Stimulated activated CD8-positive, alpha-beta memory T cell treated with anti-CD3 and anti-CD28 coated beads, Interleukin-4, amount 100 ng/mL, for 4 hours (primary cell): ENCODE measurements around the gene NR1I2.

Experiments used
- DNase-seq, 2 donors: peaks; one replicate each; pipeline ENCODE4 v3.0.0-alpha.2; 2020; ENCODE audit warnings: low read depth in 2 of 2, low spot score in 1 of 2

NR1I2 gene

GRCh38 chr3:119778811-119779210, 3.1 kb upstream of the NR1I2 start:
- DNase-seq: no peak

GRCh38 chr3:119779731-119780383, 2.0 kb upstream of the NR1I2 start:
- DNase-seq: no peak

GRCh38 chr3:119782460-119782859, 559 bp downstream of the NR1I2 start:
- DNase-seq: no peak

- no peak for DNase-seq
Observed at GRCh38 chr3:119783255-119783654, 1.4 kb downstream of the NR1I2 start.

GRCh38 chr3:119783883-119784282, 2.0 kb downstream of the NR1I2 start:
- no peak for DNase-seq

GRCh38 chr3:119786409-119786808, 4.5 kb downstream of the NR1I2 start:
- no peak for DNase-seq

GRCh38 chr3:119790369-119790768, 8.5 kb downstream of the NR1I2 start:
- no peak for DNase-seq

- no peak for DNase-seq
Observed at GRCh38 chr3:119792270-119792669, 10.4 kb downstream of the NR1I2 start.

GRCh38 chr3:119794401-119794800, 12.5 kb downstream of the NR1I2 start:
- no peak for DNase-seq

GRCh38 chr3:119794971-119795612, 13.2 kb downstream of the NR1I2 start:
- no peak for DNase-seq

GRCh38 chr3:119795849-119796248, 13.9 kb downstream of the NR1I2 start:
- DNase-seq: no peak

- no peak for DNase-seq
Observed at GRCh38 chr3:119796368-119796767, 14.5 kb downstream of the NR1I2 start.

GRCh38 chr3:119796785-119797184, 14.9 kb downstream of the NR1I2 start:
- no peak for DNase-seq

GRCh38 chr3:119800844-119801243, 18.9 kb downstream of the NR1I2 start:
- no peak for DNase-seq

- no peak for DNase-seq
Observed at GRCh38 chr3:119808244-119808643, 26.3 kb downstream of the NR1I2 start.

- DNase-seq: no peak
Observed at GRCh38 chr3:119808843-119809242, 26.9 kb downstream of the NR1I2 start.

GRCh38 chr3:119809249-119810017, 27.5 kb downstream of the NR1I2 start:
- DNase-seq: no peak

- DNase-seq: peak; percentile 18 to 46
Observed at GRCh38 chr3:119810018-119810435, 28.1 kb downstream of the NR1I2 start.

- DNase-seq: no peak
Observed at GRCh38 chr3:119812491-119813058, 30.7 kb downstream of the NR1I2 start.

GRCh38 chr3:119815716-119816115, 33.8 kb downstream of the NR1I2 start:
- no peak for DNase-seq

- no peak for DNase-seq
Observed at GRCh38 chr3:119817071-119817470, 35.2 kb downstream of the NR1I2 start.
